Islet of Langerhans (tissue), 1 donor: ENCODE data around the gene SH3BGRL3.
"Not testable (repeated sequence)": the region's sequence is repeated elsewhere in the genome, so short reads cannot be mapped to it uniquely, and the experiment has no call there.

Experiments
- FAIRE-seq: peaks from one replicate; lab custom pipeline; 2011; peaks lifted over from hg19 to GRCh38; lab: Jason Lieb, UNC

The SH3BGRL3 gene

GRCh38 chr1:26291939-26292338, 12.1 kb downstream of the SH3BGRL3 start:
- FAIRE-seq = no peak

GRCh38 chr1:26292735-26293134, 12.8 kb downstream of the SH3BGRL3 start:
- FAIRE-seq = not testable (repeated sequence)

GRCh38 chr1:26293911-26294463, 14.1 kb downstream of the SH3BGRL3 start:
- FAIRE-seq = no peak

GRCh38 chr1:26295194-26296138, 15.6 kb downstream of the SH3BGRL3 start:
- no peak for FAIRE-seq

GRCh38 chr1:26296340-26297056, 16.6 kb downstream of the SH3BGRL3 start:
- no peak for FAIRE-seq

GRCh38 chr1:26297057-26297790, 17.3 kb downstream of the SH3BGRL3 start:
- FAIRE-seq = no peak

GRCh38 chr1:26297791-26298124, 17.9 kb downstream of the SH3BGRL3 start:
- no peak for FAIRE-seq

GRCh38 chr1:26300578-26301275, 20.8 kb downstream of the SH3BGRL3 start:
- no peak for FAIRE-seq

- no peak for FAIRE-seq
Observed at GRCh38 chr1:26302733-26303405, 23.0 kb downstream of the SH3BGRL3 start.

GRCh38 chr1:26305667-26306289, 25.9 kb downstream of the SH3BGRL3 start:
- FAIRE-seq = no peak

- peak; percentile 66 for FAIRE-seq
Observed at GRCh38 chr1:26306290-26307229, 26.7 kb downstream of the SH3BGRL3 start, which contains the start of gene UBXN11. UBXN11 (minus strand) TSS chr1:26306636; CDS start chr1:26302883, 3,753 bp downstream.

GRCh38 chr1:26307363-26307781, 27.5 kb downstream of the SH3BGRL3 start:
- FAIRE-seq = no peak

- FAIRE-seq = not testable (repeated sequence)
Observed at GRCh38 chr1:26307966-26308899, 28.3 kb downstream of the SH3BGRL3 start.

- FAIRE-seq = no peak
Observed at GRCh38 chr1:26314501-26314900, 34.6 kb downstream of the SH3BGRL3 start.

- FAIRE-seq = no peak
Observed at GRCh38 chr1:26315874-26316850, 36.3 kb downstream of the SH3BGRL3 start.

- FAIRE-seq = no peak
Observed at GRCh38 chr1:26317146-26317545, 37.3 kb downstream of the SH3BGRL3 start.
